ENCODE data around the gene MAPK14.

DNA sequence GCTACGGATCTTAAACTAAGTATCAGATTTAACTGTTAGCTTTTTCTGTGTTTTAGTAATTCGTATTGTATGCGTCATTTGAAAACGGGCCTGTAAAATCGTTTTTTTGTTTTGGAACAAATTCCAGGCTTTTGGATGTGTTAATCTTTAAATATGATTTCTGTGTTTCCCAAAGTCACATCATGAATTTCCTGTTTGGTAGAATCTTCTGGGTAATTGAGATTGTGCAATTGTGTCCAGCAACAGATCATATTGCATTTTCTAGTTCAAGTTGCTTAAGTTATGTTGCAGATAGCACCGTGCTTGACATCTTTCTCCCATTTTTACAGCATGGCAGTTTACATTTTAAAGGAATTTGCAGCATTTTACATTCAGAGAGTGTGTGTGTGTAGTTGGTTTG is 1.9 kb downstream of the MAPK14 start:
- TF ChIP-seq, protein P1, sequence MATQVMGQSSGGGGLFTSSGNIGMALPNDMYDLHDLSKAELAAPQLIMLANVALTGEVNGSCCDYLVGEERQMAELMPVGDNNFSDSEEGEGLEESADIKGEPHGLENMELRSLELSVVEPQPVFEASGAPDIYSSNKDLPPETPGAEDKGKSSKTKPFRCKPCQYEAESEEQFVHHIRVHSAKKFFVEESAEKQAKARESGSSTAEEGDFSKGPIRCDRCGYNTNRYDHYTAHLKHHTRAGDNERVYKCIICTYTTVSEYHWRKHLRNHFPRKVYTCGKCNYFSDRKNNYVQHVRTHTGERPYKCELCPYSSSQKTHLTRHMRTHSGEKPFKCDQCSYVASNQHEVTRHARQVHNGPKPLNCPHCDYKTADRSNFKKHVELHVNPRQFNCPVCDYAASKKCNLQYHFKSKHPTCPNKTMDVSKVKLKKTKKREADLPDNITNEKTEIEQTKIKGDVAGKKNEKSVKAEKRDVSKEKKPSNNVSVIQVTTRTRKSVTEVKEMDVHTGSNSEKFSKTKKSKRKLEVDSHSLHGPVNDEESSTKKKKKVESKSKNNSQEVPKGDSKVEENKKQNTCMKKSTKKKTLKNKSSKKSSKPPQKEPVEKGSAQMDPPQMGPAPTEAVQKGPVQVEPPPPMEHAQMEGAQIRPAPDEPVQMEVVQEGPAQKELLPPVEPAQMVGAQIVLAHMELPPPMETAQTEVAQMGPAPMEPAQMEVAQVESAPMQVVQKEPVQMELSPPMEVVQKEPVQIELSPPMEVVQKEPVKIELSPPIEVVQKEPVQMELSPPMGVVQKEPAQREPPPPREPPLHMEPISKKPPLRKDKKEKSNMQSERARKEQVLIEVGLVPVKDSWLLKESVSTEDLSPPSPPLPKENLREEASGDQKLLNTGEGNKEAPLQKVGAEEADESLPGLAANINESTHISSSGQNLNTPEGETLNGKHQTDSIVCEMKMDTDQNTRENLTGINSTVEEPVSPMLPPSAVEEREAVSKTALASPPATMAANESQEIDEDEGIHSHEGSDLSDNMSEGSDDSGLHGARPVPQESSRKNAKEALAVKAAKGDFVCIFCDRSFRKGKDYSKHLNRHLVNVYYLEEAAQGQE (IDR thresholded peaks at IDR 0.05): no peak
- TF ChIP-seq, protein P2, sequence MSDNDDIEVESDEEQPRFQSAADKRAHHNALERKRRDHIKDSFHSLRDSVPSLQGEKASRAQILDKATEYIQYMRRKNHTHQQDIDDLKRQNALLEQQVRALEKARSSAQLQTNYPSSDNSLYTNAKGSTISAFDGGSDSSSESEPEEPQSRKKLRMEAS (IDR thresholded peaks at IDR 0.05): no peak
- no peak for TF ChIP-seq EP300 (IDR thresholded peaks at IDR 0.05)
- TF ChIP-seq, protein P3, sequence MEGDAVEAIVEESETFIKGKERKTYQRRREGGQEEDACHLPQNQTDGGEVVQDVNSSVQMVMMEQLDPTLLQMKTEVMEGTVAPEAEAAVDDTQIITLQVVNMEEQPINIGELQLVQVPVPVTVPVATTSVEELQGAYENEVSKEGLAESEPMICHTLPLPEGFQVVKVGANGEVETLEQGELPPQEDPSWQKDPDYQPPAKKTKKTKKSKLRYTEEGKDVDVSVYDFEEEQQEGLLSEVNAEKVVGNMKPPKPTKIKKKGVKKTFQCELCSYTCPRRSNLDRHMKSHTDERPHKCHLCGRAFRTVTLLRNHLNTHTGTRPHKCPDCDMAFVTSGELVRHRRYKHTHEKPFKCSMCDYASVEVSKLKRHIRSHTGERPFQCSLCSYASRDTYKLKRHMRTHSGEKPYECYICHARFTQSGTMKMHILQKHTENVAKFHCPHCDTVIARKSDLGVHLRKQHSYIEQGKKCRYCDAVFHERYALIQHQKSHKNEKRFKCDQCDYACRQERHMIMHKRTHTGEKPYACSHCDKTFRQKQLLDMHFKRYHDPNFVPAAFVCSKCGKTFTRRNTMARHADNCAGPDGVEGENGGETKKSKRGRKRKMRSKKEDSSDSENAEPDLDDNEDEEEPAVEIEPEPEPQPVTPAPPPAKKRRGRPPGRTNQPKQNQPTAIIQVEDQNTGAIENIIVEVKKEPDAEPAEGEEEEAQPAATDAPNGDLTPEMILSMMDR (IDR thresholded peaks at IDR 0.05): no peak
